Ovary (tissue), 9 donors: ENCODE results near the gene UBE2S. TPM values are rescaled to one million over a fixed set of nuclear protein-coding genes. Genes with fewer than 3 reads are reported as not detected.
A peak's percentile ranks its signal among the peaks of the same experiment; 100 is the strongest.

ENCODE experiments used
- DNase-seq, 5 donors: peaks; one replicate each; pipeline ENCODE4 v3.0.0-alpha.2; 2019 to 2020
- H3K27ac ChIP-seq, 2 donors: fragments of 200-600 bp; one replicate each; pipeline versions ENCODE4 v1.5.1 to v1.8.0; 2019 to 2022
- H3K27me3 ChIP-seq: fragments of 200-600 bp; one replicate; pipeline ENCODE4 v1.8.0; 2022
- H3K36me3 ChIP-seq: fragments of 200-600 bp; sonication (generic); one replicate; pipeline ENCODE4 v1.5.1; 2019
- H3K4me1 ChIP-seq: one replicate; pipeline ENCODE4 v1.8.1; 2013; ENCODE audit warnings: mild to moderate bottlenecking, moderate library complexity; ENCODE audit not compliant: insufficient read depth
- H3K4me3 ChIP-seq: fragments of 200-600 bp; sonication (generic); one replicate; pipeline ENCODE4 v1.5.1; 2017
- H3K9me3 ChIP-seq, 2 donors: fragments of 200-600 bp in 1 of 2; sonication (generic) in 1 of 2; one replicate each; pipeline versions ENCODE4 v1.5.1 to v1.8.1; 2013 to 2019; ENCODE audit warnings: mild to moderate bottlenecking in 1 of 2, moderate library complexity in 1 of 2
- CTCF ChIP-seq, 3 donors: fragments of 450-650 bp in 2 of 3; fragments of 200-600 bp in 1 of 3; IDR thresholded peaks; one replicate each; pipeline versions ENCODE4 v1.5.1 to v1.8.0; 2016 to 2022; ENCODE audit warnings: antibody characterized with exemption in 3 of 3, mild to moderate bottlenecking in 1 of 3
- EP300 ChIP-seq: sonication (generic); formaldehyde crosslinking; IDR thresholded peaks from one replicate; pipeline ENCODE4 v1.6.1; 2017; ENCODE audit warnings: antibody characterized with exemption
- POLR2A ChIP-seq: fragments of 450-650 bp; IDR thresholded peaks from one replicate; pipeline ENCODE4 v1.6.1; 2017; ENCODE audit warnings: antibody characterized with exemption, mild to moderate bottlenecking, moderate library complexity
- WGBS, 3 donors: extraction: QIAGEN DNeasy Blood & Tissue Kit in 1 of 3; methylation state at CpG; one replicate each; pipeline versions ENCODE4 v1.1.5 to v1.1.7; 2013 to 2017; 5-methylcytosine and 5-hydroxymethylcytosine counted together
- intact Hi-C, 4 donors: fragments of 100-400 bp; cut with DNase I; formaldehyde crosslinking; loops; one replicate each; pipeline versions ENCODE4 v1.11.0 to v1.15.1; 2022 to 2023
- polyA plus RNA-seq, 2 donors: library from polyadenylated mRNA; stranded (reverse); fragments of 200-250 nt in 1 of 2; fragments of 350-450 nt in 1 of 2; fragmentation: Illumina TruSeq in 1 of 2; extraction: RNeasy Lipid Tissue Mini Kit (QIAGEN cat#74804) in 1 of 2; gene quantifications; one replicate each; pipeline ENCODE4 v1.2.3, GENCODE V29; 2013 to 2014
- total RNA-seq, 7 donors: library from RNA; depleted of rRNA in 2 of 7; stranded (reverse); fragments of >200 nt in 2 of 7; fragmentation: NEBNext Ultra II Directional in 3 of 7; extraction: Animal tissue kit (Norgen Biotek cat#: 25700) in 3 of 7; gene quantifications; one replicate each; pipeline versions ENCODE4 v1.1.0 to v1.2.4, GENCODE V29; 2016 to 2023
- donor health status: DM: no; HTN: no; CAD: no; lungs with moderate emphysema.
- donor health status: DM: no; HTN: no; CAD: no.
- donor health status: Bipolar disorder and iron deficiency.
- donor health status: DM: yes; HTN: yes; CAD: no.
- donor health status: DM: no; HTN: no; CAD: no.
- donor health status: DM: yes; HTN: yes; CAD: no.

UBE2S gene
- total and polyA plus RNA-seq, 9 donors = 3.2 to 30.1 (median 16.1) TPM

GRCh38 chr19:55353803-55354697 lies 53.5 kb downstream of the UBE2S start:
- Histone ChIP-seq H3K36me3 (no peaks in the 10 kb centered on the region), H3K4me3 (peak overlapping the region; percentile 28), H3K4me1 (no peaks in the 10 kb centered on the region), H3K27me3 (no peaks in the 10 kb centered on the region), H3K27ac (no peak overlapping the region), H3K9me3 (no peaks in the 10 kb centered on the region)
- WGBS, 3 donors = 1 to 2% (median 1%) methylated on average over 60 to 72 of the region's 72 CpGs
- intact Hi-C loops = no loop called here
- peak; percentile 63 to 80 (median 67) for DNase-seq
- TF ChIP-seq EP300 (no peak), POLR2A (no peak), CTCF (IDR thresholded peaks at IDR 0.05) (no peak)

- Histone ChIP-seq H3K4me1 (no peaks in the 10 kb centered on the region), H3K36me3 (no peaks in the 10 kb centered on the region), H3K27me3 (no peaks in the 10 kb centered on the region), H3K9me3 (no peaks in the 10 kb centered on the region), H3K4me3 (peak overlapping the region; percentile 28), H3K27ac (no peak overlapping the region)
- TF ChIP-seq EP300 = no peak
- TF ChIP-seq POLR2A = no peak
- no peak for TF ChIP-seq CTCF (IDR thresholded peaks at IDR 0.05)
- WGBS, 3 donors = 1 to 2% (median 2%) methylated on average over 24 of the region's 24 CpGs
- peak in 1 of 5 donors; percentile 16 for DNase-seq
- intact Hi-C loops = no loop called here
These were observed 54.2 kb downstream of the UBE2S start for GRCh38 chr19:55353356-55353802.

- H3K36me3 ChIP-seq = no peaks in the 10 kb centered on the region
- no peak overlapping the region for H3K27ac ChIP-seq
- H3K4me3 ChIP-seq = no peak overlapping the region
- TF ChIP-seq POLR2A (no peak), CTCF (IDR thresholded peaks at IDR 0.05) (no peak), EP300 (no peak)
- peak in 1 of 5 donors; percentile 15 for DNase-seq
- no peaks in the 10 kb centered on the region for H3K4me1 ChIP-seq
- H3K9me3 ChIP-seq = no peaks in the 10 kb centered on the region
- WGBS, 3 donors = 38 to 60% (median 41%) methylated on average over 25 of the region's 25 CpGs
- intact Hi-C loops = no loop called here
- H3K27me3 ChIP-seq = no peaks in the 10 kb centered on the region
These were observed 54.9 kb downstream of the UBE2S start for GRCh38 chr19:55352549-55353145.

DNA sequence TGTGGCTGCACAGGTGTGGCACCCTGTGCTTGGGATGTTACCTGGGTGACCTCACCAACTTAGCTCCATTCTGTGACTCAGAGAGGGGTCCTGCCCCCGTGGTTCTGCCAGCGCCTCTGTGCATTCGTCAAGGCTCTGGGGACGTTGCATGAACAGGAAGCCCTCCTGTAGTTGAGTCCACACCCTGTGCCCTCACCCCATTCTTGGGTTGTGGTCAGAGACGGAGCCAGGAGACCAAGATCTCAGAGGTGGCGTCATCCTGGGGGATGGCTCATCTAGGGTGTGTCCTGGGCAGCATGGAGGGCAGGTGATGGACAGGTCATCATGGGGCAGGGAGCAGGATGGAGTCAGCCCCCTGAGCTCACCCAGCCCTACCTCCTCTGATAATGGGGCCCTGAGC lies 55.5 kb downstream of the UBE2S start:
- Histone ChIP-seq H3K27ac (no peak overlapping the region), H3K4me3 (no peak overlapping the region), H3K27me3 (no peaks in the 10 kb centered on the region), H3K9me3 (no peaks in the 10 kb centered on the region), H3K4me1 (no peaks in the 10 kb centered on the region), H3K36me3 (no peaks in the 10 kb centered on the region)
- intact Hi-C loops = no loop called here
- TF ChIP-seq CTCF (IDR thresholded peaks at IDR 0.05) = no peak
- no peak for TF ChIP-seq POLR2A
- TF ChIP-seq EP300 = no peak
- 73 to 83% (median 79%) methylated on average over 6 of the region's 6 CpGs for WGBS, 3 donors
- DNase-seq = no peak
